Measurements from ENCODE around the gene GCGR.

GCGR gene

DNA sequence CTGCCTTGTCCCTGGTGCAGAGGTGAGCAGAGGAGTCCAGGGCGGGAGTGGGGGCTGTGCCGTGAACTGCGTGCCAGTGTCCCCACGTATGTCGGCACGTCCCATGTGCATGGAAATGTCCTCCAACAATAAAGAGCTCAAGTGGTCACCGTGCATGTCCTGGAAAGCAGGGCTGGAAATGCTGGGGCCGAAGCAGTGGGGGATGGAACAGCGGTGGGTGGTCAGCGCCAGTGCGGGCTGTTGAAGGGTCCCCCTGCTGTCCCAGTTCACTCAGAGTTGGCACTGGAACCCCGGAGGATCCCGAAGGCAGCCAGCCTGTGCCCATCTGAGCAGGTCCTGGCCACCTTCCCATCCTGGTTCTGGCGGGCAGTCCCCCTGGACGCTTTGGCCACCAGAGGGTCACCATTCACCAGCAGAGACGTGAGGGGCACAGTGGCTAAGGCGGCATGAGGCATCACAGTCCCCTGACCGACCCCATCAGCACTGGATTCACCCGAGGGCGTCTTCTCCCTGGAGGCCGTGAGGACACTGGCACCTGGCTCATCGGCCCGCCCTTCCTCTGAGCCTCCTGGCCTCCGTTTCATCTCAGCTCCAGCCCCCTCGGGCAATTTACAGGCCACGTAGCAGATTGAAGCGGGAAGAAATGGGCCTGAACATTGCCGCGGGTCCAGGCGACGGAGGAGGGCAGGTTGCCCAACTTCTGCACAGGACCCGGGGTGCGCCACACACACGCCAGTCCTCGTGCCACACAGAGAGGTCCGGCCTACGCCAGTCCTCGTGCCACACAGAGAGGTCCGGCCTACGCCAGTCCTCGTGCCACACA is 10.1 kb downstream of the GCGR start:
- Histone ChIP-seq H3K9me3 (ENCODE audit: insufficient read depth, low read depth, low read length) (no peaks in the 10 kb centered on the region), H3K27ac (ENCODE audit: low read depth, low read length) (no peak overlapping the region), H3K9ac (ENCODE audit: low read depth, low read length) (no peak overlapping the region), H3K4me1 (ENCODE audit: insufficient read depth, low read length) (no peaks in the 10 kb centered on the region), H3K27me3 (ENCODE audit: insufficient read depth, low read length) (no peaks in the 10 kb centered on the region), H3K36me3 (ENCODE audit: insufficient read depth, low read length) (no peaks in the 10 kb centered on the region), H3K4me3 (ENCODE audit: low read length) (no peak overlapping the region)
- WGBS, result 93% methylated on average over 37 of the region's 41 CpGs

DNA sequence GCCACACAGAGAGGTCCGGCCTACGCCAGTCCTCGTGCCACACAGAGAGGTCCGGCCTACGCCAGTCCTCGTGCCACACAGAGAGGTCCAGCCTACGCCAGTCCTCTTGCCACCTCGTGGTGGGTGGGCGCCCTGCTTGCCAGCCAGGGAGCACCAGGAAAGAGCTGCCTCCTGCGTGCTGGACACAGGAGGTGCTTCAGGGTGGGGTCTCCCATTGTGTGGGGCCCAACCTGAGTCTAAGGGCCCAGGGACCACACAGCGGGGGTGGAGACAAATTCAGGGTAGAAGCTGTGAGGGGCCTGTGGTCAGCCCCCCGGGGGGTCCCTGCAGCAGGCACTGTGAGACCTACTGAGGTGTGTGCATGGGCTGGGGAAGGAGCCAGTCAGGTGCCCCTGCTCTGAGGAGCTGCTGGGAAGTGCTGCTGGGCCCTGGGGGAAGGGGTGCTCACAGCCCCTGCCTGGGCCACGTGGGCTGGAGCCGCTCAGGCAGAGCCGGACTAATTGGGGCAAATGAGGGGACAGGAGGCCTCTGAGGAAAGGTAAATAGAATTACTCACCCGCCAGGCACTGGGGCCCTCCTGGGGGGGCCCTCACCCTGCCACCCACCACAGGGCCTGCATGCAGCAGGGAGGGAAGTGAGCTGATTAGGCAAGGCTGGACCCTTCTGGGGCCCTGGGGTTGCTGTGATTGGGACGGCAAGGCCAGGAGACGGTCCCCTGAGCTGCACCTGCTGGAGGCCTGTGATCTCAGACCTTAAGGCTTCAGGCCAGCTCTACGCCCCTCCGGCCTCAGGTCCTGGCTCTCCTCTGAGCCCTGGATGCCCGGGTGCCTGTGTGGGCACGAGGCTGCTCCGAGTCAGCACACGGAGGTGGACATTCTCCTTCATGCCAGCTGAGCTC is 11.0 kb downstream of the GCGR start:
- H3K27me3 ChIP-seq (ENCODE audit: insufficient read depth, low read length), result no peaks in the 10 kb centered on the region
- no peaks in the 10 kb centered on the region for H3K9me3 ChIP-seq (ENCODE audit: insufficient read depth, low read depth, low read length)
- H3K36me3 ChIP-seq (ENCODE audit: insufficient read depth, low read length), result no peaks in the 10 kb centered on the region
- no peak overlapping the region for H3K4me3 ChIP-seq (ENCODE audit: low read length)
- WGBS, result 86% methylated on average over 23 of the region's 24 CpGs
- H3K4me1 ChIP-seq (ENCODE audit: insufficient read depth, low read length), result peaks cover 4% of the 10 kb centered on the region
- H3K27ac ChIP-seq (ENCODE audit: low read depth, low read length), result no peak overlapping the region
- H3K9ac ChIP-seq (ENCODE audit: low read depth, low read length), result no peak overlapping the region

DNA sequence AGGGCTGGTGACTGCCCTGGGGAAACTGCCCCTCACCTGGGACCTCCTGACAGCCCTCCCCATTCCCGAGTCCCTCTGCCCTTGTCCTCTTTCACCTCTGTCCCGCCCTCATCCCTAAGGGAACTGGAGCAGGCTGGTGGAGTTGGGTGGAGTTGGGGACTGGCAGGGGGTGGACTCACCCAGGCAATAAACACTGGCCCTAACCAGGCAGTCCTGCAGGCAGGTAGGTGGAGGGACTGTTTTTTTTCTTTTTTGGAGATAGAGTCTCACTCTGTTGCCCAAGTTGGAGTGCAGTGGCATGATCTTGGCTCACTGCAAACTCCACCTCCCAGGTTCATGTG is 11.7 kb downstream of the GCGR start:
- Histone ChIP-seq H3K36me3 (ENCODE audit: insufficient read depth, low read length) (no peaks in the 10 kb centered on the region), H3K27ac (ENCODE audit: low read depth, low read length) (no peak overlapping the region), H3K4me1 (ENCODE audit: insufficient read depth, low read length) (peaks cover 6% of the 10 kb centered on the region), H3K27me3 (ENCODE audit: insufficient read depth, low read length) (no peaks in the 10 kb centered on the region), H3K4me3 (ENCODE audit: low read length) (no peak overlapping the region), H3K9ac (ENCODE audit: low read depth, low read length) (no peak overlapping the region), H3K9me3 (ENCODE audit: insufficient read depth, low read depth, low read length) (no peaks in the 10 kb centered on the region)
- no CpG with 5 or more reads among the region's 2 CpGs for WGBS

DNA sequence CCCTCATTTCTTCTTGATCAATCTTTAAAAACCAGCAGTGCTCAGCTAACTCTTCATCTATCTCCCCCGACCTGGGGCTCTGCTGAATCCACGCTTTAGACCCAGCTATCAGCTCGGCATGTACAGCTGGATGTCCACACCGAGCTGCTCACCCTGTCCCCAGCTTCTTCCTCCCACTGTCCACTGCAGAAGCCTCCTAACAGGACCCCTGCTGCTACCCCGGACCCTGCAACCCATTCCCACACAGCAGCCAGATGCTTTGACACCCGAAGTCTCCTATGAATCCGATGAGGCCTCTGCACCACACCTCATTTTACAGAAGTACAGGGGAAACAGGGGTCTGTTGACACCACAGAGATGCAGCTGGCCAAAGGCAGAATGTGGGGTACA is 13.8 kb downstream of the GCGR start:
- WGBS, result 61% methylated on average over 7 of the region's 7 CpGs
- Histone ChIP-seq H3K4me3 (ENCODE audit: low read length) (no peak overlapping the region), H3K36me3 (ENCODE audit: insufficient read depth, low read length) (no peaks in the 10 kb centered on the region), H3K9me3 (ENCODE audit: insufficient read depth, low read depth, low read length) (no peaks in the 10 kb centered on the region), H3K4me1 (ENCODE audit: insufficient read depth, low read length) (peaks cover 6% of the 10 kb centered on the region), H3K9ac (ENCODE audit: low read depth, low read length) (no peak overlapping the region), H3K27ac (ENCODE audit: low read depth, low read length) (no peak overlapping the region), H3K27me3 (ENCODE audit: insufficient read depth, low read length) (no peaks in the 10 kb centered on the region)

DNA sequence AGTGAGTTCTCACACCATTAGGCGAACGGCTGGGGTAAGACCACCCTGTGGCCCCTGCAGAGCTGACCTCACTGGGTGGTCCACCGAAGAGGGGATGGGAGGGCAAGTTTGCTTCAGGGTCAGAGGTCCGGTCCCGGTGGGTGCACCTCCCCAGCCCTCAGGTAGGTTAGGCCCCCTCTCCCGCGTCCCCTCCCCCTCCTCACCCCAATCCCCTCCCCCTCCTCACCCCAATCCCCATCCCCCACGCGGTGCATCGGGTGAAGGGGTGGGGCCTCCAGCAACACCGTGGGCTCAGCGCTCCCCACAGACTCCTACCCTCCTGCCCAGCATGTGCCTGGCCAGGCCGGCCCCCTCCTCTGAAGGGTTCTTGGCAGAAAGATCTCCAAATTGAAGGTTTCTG is 15.8 kb downstream of the GCGR start:
- Histone ChIP-seq H3K9me3 (ENCODE audit: insufficient read depth, low read depth, low read length) (no peaks in the 10 kb centered on the region), H3K4me1 (ENCODE audit: insufficient read depth, low read length) (peaks cover 6% of the 10 kb centered on the region), H3K4me3 (ENCODE audit: low read length) (no peak overlapping the region), H3K9ac (ENCODE audit: low read depth, low read length) (no peak overlapping the region), H3K27ac (ENCODE audit: low read depth, low read length) (no peak overlapping the region), H3K36me3 (ENCODE audit: insufficient read depth, low read length) (no peaks in the 10 kb centered on the region), H3K27me3 (ENCODE audit: insufficient read depth, low read length) (no peaks in the 10 kb centered on the region)
- 59% methylated on average over 9 of the region's 13 CpGs for WGBS

DNA sequence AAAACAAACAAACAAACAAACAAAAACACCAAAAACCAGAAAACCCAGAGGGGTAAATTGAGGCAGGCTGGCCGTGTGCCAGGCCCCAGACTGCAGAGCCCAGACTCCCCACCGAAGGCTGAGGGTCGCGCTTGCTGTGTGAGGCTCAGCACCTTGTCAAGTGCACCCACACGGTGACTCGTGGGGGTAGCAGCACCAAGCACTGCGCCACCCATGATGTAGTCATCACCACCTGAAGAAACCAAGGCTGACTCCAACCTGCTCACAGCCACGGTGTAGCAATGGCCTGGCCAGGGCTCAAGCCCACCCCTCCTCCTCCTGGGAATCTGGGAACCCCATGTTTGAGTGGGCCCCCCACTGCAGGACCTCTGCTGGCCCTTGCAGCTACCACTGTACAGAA is 17.2 kb downstream of the GCGR start:
- H3K27ac ChIP-seq (ENCODE audit: low read depth, low read length), result no peak overlapping the region
- H3K9ac ChIP-seq (ENCODE audit: low read depth, low read length), result no peak overlapping the region; the same call in 1 of the 2 replicates
- 95% methylated on average over 8 of the region's 8 CpGs for WGBS
- no peaks in the 10 kb centered on the region for H3K36me3 ChIP-seq (ENCODE audit: insufficient read depth, low read length)
- H3K27me3 ChIP-seq (ENCODE audit: insufficient read depth, low read length), result no peaks in the 10 kb centered on the region
- H3K4me3 ChIP-seq (ENCODE audit: low read length), result no peak overlapping the region
- H3K9me3 ChIP-seq (ENCODE audit: insufficient read depth, low read depth, low read length), result no peaks in the 10 kb centered on the region
- peaks cover 6% of the 10 kb centered on the region for H3K4me1 ChIP-seq (ENCODE audit: insufficient read depth, low read length)

DNA sequence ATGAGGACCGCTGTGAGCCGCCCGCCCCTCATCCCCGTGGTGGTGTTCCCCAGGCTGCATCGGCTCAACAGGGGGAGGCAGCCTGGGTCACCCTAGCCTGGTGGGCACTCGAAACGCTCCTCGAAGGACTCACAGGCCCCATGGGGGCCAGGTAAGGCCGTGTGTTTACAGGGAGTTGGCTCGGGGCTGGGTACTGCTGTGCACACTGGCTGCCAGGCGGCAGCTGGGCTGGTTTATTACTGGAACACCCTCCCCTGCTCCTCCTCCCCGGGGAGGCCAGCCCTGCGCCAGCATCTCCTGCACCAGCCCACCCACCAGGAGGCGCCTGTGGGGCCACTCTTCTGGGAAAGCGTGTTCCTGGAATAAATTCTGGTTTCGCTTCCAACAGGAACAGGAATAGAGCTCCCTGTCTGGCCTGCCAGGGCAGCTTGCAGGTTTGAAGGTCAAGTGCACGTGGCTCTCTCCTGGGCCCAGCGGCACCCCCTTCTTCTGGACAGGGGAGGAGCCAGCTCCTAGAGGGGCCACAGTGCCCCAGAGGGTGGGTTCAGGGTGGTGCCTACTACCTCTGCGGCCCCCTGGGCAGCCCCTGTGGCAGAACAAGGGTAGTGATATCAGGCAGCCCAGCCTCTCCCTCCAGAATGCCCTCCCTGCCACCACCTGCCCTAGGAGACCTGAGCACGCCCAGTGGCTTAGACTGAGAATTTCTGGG is 17.8 kb downstream of the GCGR start:
- Histone ChIP-seq H3K9ac (ENCODE audit: low read depth, low read length) (no peak overlapping the region; the same call in 1 of the 2 replicates), H3K27ac (ENCODE audit: low read depth, low read length) (no peak overlapping the region), H3K36me3 (ENCODE audit: insufficient read depth, low read length) (no peaks in the 10 kb centered on the region), H3K4me3 (ENCODE audit: low read length) (no peak overlapping the region), H3K27me3 (ENCODE audit: insufficient read depth, low read length) (no peaks in the 10 kb centered on the region), H3K9me3 (ENCODE audit: insufficient read depth, low read depth, low read length) (no peaks in the 10 kb centered on the region), H3K4me1 (ENCODE audit: insufficient read depth, low read length) (peaks cover 6% of the 10 kb centered on the region)
- WGBS, result 86% methylated on average over 20 of the region's 20 CpGs

DNA sequence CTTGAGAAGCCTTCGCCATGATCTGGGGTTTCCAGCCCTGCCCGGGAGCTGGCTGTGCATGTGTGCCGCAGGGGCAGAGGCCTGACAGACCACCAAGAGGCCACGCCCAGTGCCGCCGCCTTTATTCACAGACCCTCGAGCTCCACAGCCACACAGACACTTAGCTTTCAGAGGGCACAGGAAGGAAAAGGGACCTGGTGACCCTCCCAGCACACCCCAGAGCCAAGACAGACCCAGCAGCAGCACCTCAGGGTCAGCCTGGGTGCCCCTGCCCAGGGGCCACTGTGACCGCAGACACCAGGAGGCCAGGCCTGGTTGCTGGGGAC is 18.3 kb downstream of the GCGR start:
- no peak overlapping the region for H3K27ac ChIP-seq (ENCODE audit: low read depth, low read length)
- no peaks in the 10 kb centered on the region for H3K9me3 ChIP-seq (ENCODE audit: insufficient read depth, low read depth, low read length)
- H3K4me1 ChIP-seq (ENCODE audit: insufficient read depth, low read length), result peaks cover 6% of the 10 kb centered on the region
- WGBS, result 91% methylated on average over 8 of the region's 8 CpGs
- no peaks in the 10 kb centered on the region for H3K36me3 ChIP-seq (ENCODE audit: insufficient read depth, low read length)
- H3K4me3 ChIP-seq (ENCODE audit: low read length), result no peak overlapping the region
- H3K9ac ChIP-seq (ENCODE audit: low read depth, low read length), result no peak overlapping the region
- H3K27me3 ChIP-seq (ENCODE audit: insufficient read depth, low read length), result no peaks in the 10 kb centered on the region

DNA sequence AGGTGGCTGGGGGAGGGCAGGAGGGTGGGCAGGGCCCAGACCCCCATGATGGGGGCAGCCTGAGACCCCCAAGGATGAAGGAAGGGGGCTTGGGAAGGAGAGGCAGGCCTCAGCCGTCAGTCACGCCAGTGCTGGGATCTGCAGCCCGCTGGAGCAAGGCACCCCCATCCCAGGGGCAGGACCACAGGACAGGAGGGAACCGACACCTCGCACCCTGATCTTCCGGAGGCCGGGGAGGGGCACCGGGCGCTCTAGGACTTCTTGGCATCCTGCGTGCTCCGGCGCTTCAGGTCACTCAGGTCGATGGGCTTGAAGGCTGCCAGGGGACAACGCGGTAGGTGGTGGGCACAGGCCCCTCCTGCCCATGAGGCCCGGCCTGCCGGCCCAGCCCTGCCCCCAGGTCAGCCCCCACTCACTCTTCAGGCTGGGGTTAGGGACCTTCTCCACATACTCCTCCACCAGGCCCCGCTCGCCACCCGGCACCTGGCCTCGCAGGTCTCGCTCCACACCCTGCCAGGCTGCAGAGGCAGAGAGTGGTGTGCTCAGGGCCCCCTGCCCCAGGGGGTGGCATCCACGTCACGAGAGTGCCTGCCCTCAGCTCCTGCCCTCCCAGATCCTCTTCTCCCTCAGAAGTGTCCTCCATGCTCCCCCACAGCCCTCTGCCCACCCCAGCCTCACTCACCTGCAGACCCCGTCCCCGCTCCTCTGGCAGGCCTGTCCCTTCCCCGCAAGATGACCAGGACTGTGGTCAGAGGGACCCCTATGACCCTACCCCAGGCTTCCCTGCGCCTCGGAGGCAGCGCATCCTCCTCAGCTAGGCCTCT is 19.3 kb downstream of the GCGR start:
- no peaks in the 10 kb centered on the region for H3K9me3 ChIP-seq (ENCODE audit: insufficient read depth, low read depth, low read length)
- no peaks in the 10 kb centered on the region for H3K27me3 ChIP-seq (ENCODE audit: insufficient read depth, low read length)
- peaks cover 6% of the 10 kb centered on the region for H3K4me1 ChIP-seq (ENCODE audit: insufficient read depth, low read length)
- H3K36me3 ChIP-seq (ENCODE audit: insufficient read depth, low read length), result no peaks in the 10 kb centered on the region
- no peak overlapping the region for H3K4me3 ChIP-seq (ENCODE audit: low read length)
- no peak overlapping the region for H3K9ac ChIP-seq (ENCODE audit: low read depth, low read length)
- WGBS, result 97% methylated on average over 30 of the region's 30 CpGs
- no peak overlapping the region for H3K27ac ChIP-seq (ENCODE audit: low read depth, low read length)

DNA sequence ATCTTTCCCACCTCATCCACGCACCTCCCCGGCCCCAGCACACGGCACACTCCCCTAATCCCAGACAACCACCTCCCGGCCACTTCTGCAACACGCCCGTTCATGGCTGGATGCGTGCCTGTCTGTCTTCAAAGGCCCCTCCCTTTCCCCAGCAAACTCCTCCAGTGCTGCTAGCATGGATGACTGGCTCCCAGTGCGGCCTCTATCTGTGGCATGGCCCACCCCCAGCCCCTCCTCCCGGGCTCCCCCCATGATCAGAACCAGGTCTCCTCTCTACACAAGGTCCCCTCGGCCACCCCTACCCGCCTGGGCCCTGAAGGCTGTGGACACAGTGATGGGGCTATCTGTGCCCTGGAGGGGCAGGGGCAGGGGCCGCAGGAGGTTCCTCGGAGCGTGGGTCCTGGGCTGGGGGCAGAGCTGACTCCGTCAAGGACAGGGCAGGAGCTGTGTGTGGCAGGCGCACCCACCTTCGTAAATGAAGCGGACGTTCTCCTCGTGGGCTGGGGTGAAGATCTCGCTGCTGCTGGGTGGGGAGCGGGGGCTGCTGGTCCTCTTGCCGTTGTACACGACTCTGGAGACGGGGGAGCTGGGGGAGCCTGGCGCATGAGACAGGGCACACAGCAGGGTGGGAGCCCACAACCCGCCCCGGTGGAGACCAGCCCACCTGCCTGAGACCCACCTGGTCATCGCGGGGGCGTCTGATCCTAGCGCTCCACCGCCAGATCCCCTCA is 20.0 kb downstream of the GCGR start:
- Histone ChIP-seq H3K36me3 (ENCODE audit: insufficient read depth, low read length) (no peaks in the 10 kb centered on the region), H3K27ac (ENCODE audit: low read depth, low read length) (no peak overlapping the region), H3K9me3 (ENCODE audit: insufficient read depth, low read depth, low read length) (no peaks in the 10 kb centered on the region), H3K4me3 (ENCODE audit: low read length) (no peak overlapping the region), H3K4me1 (ENCODE audit: insufficient read depth, low read length) (peaks cover 6% of the 10 kb centered on the region), H3K9ac (ENCODE audit: low read depth, low read length) (no peak overlapping the region), H3K27me3 (ENCODE audit: insufficient read depth, low read length) (no peaks in the 10 kb centered on the region)
- WGBS, result 94% methylated on average over 33 of the region's 33 CpGs

All from HUES64 (cell line).